ENCODE results near the gene KLK15.

GRCh38 chr19:50830266-50831025, 2.9 kb downstream of the KLK15 start:
- no peak for TF ChIP-seq POLR2A (IDR thresholded peaks at IDR 0.05; ENCODE audit: low read length)
- no peak for TF ChIP-seq GATA1 (IDR thresholded peaks at IDR 0.05; ENCODE audit: low read depth, low read length)

Data from erythroblast (primary cell).